ENCODE data around the gene IL4R. TPM values are rescaled to one million over a fixed set of nuclear protein-coding genes. Genes with fewer than 3 reads are reported as not detected.

IL4R gene
- total RNA-seq, 2 donors from 2014 or later, result 30.7 to 89.2 TPM

- TF ChIP-seq, protein P1, sequence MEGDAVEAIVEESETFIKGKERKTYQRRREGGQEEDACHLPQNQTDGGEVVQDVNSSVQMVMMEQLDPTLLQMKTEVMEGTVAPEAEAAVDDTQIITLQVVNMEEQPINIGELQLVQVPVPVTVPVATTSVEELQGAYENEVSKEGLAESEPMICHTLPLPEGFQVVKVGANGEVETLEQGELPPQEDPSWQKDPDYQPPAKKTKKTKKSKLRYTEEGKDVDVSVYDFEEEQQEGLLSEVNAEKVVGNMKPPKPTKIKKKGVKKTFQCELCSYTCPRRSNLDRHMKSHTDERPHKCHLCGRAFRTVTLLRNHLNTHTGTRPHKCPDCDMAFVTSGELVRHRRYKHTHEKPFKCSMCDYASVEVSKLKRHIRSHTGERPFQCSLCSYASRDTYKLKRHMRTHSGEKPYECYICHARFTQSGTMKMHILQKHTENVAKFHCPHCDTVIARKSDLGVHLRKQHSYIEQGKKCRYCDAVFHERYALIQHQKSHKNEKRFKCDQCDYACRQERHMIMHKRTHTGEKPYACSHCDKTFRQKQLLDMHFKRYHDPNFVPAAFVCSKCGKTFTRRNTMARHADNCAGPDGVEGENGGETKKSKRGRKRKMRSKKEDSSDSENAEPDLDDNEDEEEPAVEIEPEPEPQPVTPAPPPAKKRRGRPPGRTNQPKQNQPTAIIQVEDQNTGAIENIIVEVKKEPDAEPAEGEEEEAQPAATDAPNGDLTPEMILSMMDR (IDR thresholded peaks at IDR 0.05), result no peak
- TF ChIP-seq POLR2A (IDR thresholded peaks at IDR 0.05) (peak; percentile 3), POLR2AphosphoS5 (IDR thresholded peaks at IDR 0.05) (peak; percentile 20)
- intact Hi-C loops (cut with DNase I), result loop anchor here (5.0 kb wide), 1 partner anchor 53 kb away; no protein-coding TSS in a partner anchor
- Histone ChIP-seq H3K9me3 (no peaks in the 10 kb centered on the region), H3K4me3 (peak overlapping the region; percentile 76 to 79), H3K27me3 (replicated peaks; ENCODE audit: insufficient read depth) (no peaks in the 10 kb centered on the region), H3K36me3 (no peaks in the 10 kb centered on the region), H3K4me1 (replicated peaks) (peaks cover 6% of the 10 kb centered on the region), H3K27ac (peak overlapping the region; percentile 91 to 92)
- 2% methylated on average over 21 of the region's 39 CpGs for WGBS
- DNase-seq (ENCODE audit: low spot score), result no peak
Observed at GRCh38 chr16:27314161-27314723, 468 bp downstream of the IL4R start.

DNA sequence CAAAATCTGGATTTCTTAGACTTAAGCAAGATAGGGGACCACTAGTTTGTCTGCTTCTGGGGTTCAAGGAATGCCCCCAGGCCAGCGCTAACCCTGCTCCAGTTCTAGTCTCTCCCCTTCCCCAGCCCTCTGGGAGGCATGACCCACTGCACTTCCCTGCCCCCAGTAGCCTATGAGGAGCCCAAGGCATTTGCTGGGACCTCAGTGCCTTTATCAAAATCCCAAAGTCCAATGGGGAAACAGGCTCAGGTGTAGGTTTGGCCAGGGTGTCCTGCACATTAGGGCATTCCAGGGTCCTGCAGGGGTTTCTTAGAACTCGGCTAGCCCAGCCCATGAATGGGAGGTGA, 1.2 kb downstream of the IL4R start:
- no peak for DNase-seq (ENCODE audit: low spot score)
- no peaks in the 10 kb centered on the region for H3K36me3 ChIP-seq
- H3K4me1 ChIP-seq (replicated peaks), result peaks cover 6% of the 10 kb centered on the region
- no peaks in the 10 kb centered on the region for H3K9me3 ChIP-seq
- peak overlapping the region in 1 of 2 donors; percentile 76 for H3K4me3 ChIP-seq
- H3K27me3 ChIP-seq (replicated peaks; ENCODE audit: insufficient read depth), result no peaks in the 10 kb centered on the region
- intact Hi-C loops (cut with DNase I), result loop anchor here (5.0 kb wide), 3 partner anchors 52 to 73 kb away; no protein-coding TSS in a partner anchor
- 54% methylated on average over 2 of the region's 2 CpGs for WGBS
- H3K27ac ChIP-seq, result peak overlapping the region; percentile 91 to 92
- TF ChIP-seq POLR2AphosphoS5 (IDR thresholded peaks at IDR 0.05) (no peak), POLR2A (IDR thresholded peaks at IDR 0.05) (no peak)
- TF ChIP-seq, protein P1 (IDR thresholded peaks at IDR 0.05), result no peak

DNA sequence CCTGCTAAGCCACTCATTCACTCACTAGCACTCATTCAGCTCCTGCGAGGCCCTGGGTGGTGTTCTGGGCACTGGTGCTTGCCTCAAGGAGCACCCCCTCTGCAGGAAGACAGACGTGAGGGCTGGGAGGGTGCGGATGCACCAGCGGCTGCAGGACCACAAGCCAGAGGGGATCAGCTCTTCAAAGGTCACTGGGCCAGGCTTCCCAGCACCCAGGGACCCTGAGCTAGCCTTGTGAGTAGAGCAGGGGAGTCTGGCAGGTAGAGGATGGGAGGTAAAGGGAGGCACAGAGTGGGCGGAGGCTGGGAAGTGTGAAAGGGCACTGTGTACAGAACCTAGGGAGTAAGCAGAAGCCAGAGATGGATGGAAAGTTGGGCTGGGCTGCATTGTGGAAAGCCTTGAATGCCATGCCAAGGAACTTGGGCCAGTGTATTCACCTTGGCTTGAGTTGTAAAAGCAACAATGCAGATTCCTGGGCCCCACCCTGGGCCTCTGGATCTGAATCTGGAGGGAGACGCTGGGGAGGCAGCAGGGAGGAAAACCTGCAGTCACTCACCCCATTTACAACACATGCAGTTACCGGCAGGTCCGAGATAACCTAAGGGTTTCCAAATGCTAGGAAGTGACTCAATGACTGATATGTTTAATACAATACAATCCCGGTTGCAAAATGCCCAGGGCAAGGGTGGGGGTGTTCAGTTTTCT, 1.7 kb downstream of the IL4R start:
- WGBS, result 23% methylated on average over 9 of the region's 9 CpGs
- Histone ChIP-seq H3K4me1 (replicated peaks) (peaks cover 6% of the 10 kb centered on the region), H3K9me3 (no peaks in the 10 kb centered on the region), H3K36me3 (no peaks in the 10 kb centered on the region), H3K27me3 (replicated peaks; ENCODE audit: insufficient read depth) (no peaks in the 10 kb centered on the region), H3K27ac (peak overlapping the region; percentile 91 to 92), H3K4me3 (peak overlapping the region in 1 of 2 donors; percentile 76)
- intact Hi-C loops (cut with DNase I), result loop anchor here (5.0 kb wide), 2 partner anchors 53 to 73 kb away; no protein-coding TSS in a partner anchor
- peak; percentile 35 for DNase-seq (ENCODE audit: low spot score)
- TF ChIP-seq, protein P1 (IDR thresholded peaks at IDR 0.05), result no peak
- TF ChIP-seq POLR2AphosphoS5 (IDR thresholded peaks at IDR 0.05), result peak; percentile 35

DNA sequence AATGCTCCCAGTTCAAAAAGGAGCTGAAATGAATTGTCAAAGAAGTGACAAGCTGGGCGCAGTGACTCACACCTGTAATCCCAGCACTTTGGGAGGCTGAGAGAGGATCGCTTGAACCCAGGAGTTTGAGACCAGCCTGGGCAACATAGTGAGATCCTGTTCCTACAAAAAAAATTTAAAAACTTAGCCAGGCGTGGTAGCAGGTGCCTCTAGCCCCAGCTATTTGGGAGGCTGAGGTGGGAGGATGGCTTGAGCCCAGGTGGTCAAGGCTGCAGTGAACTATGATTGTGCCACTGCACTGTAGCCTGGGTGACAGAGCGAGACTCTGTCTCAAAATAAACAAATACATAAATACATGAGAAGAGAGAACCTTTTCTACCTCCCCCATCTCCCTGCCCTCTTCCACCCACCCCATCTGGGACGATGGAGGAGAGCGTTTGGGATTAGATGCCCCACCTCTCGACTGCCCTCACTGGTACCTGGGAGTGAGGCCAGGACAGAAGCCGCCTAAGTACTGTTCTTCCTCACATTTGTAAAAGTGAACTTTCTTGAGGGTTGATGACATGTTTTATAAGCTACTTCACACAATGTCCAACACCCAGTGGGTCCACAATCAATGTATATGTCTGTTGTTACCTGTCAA, 2.4 kb downstream of the IL4R start:
- Histone ChIP-seq H3K4me3 (no peak overlapping the region), H3K27ac (peak overlapping the region; percentile 91 to 92), H3K4me1 (replicated peaks) (peaks cover 6% of the 10 kb centered on the region), H3K27me3 (replicated peaks; ENCODE audit: insufficient read depth) (no peaks in the 10 kb centered on the region), H3K36me3 (no peaks in the 10 kb centered on the region), H3K9me3 (no peaks in the 10 kb centered on the region)
- 49% methylated on average over 8 of the region's 8 CpGs for WGBS
- DNase-seq (ENCODE audit: low spot score), result no peak
- intact Hi-C loops (cut with DNase I), result loop anchor here (5.0 kb wide), 2 partner anchors 54 to 74 kb away; no protein-coding TSS in a partner anchor
- TF ChIP-seq POLR2A (IDR thresholded peaks at IDR 0.05) (no peak), POLR2AphosphoS5 (IDR thresholded peaks at IDR 0.05) (peak; percentile 3)
- TF ChIP-seq, protein P1 (IDR thresholded peaks at IDR 0.05), result no peak
